K562 (cell line): Measurements from ENCODE around the gene ALDH6A1. TPM values are rescaled to one million over a fixed set of nuclear protein-coding genes. Genes with fewer than 3 reads are reported as not detected.
A peak's percentile ranks its signal among the peaks of the same experiment; 100 is the strongest.

Experiments
- ATAC-seq: fragments of 200-7000 bp; cut with Tn5 transposase; 3 replicates; pipeline ENCODE4 v1.9.1; 2020; ENCODE audit warnings: moderate library complexity
- BruUV-seq: library from RNA; stranded (reverse); fragments of 400-500 nt; replicated peaks from 2 replicates; lab custom pipeline; 2021; lab: Mats Ljungman, UMichigan
- CTCF ChIA-PET: fragments of 300-600 bp; formaldehyde crosslinking; extraction: SDS; loops from one replicate; lab custom pipeline; 2021; ENCODE audit warnings: low intra/inter-chr PET ratio; lab: Yijun Ruan, JAX
- POLR2A ChIA-PET: fragments of 300-600, 350-650 bp; sonication (Branson Sonifier 250); formaldehyde crosslinking; extraction: SDS; loops from one replicate; lab custom pipeline; 2021; ENCODE audit warnings: antibody characterized with exemption, inconsistent platforms; lab: Yijun Ruan, JAX
- DNase-seq, 4 experiments: peaks; one replicate each; pipeline versions ENCODE4 v3.0.0 to v3.0.0-alpha.2; 2011 to 2018; ENCODE audit warnings: low spot score in 3 of 4, mixed read lengths in 3 of 4; ENCODE audit errors: extremely low read depth in 1 of 4
- FAIRE-seq: peaks from 2 replicates; lab custom pipeline; 2011; peaks lifted over from hg19 to GRCh38; lab: Jason Lieb, UNC
- H2AFZ ChIP-seq: 2 replicates; pipeline ENCODE4 v1.6.0; 2011; ENCODE audit warnings: low read depth, low read length, control low read depth, inconsistent platforms
- H3K27ac ChIP-seq: fragments of 200-600 bp; 3 replicates; pipeline ENCODE4 v1.8.0; 2011; ENCODE audit warnings: low read depth, mild to moderate bottlenecking, control low read depth, inconsistent platforms, low read length, moderate library complexity, mixed read lengths; ENCODE audit errors: extremely low read depth
- H3K27me3 ChIP-seq, 2 experiments: fragments of 300-600 bp in 1 of 2; 2 replicates in 1 of 2; 3 replicates in 1 of 2; pipeline versions ENCODE4 v1.6.0 to v1.8.0; 2011; ENCODE audit warnings: inconsistent platforms in 2 of 2, low read length in 2 of 2, mild to moderate bottlenecking in 1 of 2, mixed read lengths in 1 of 2, moderate library complexity in 1 of 2; ENCODE audit not compliant: control insufficient read depth in 2 of 2, insufficient read depth in 2 of 2
- H3K36me3 ChIP-seq: fragments of 300-600 bp; 3 replicates; pipeline ENCODE4 v1.8.0; 2011; ENCODE audit warnings: mild to moderate bottlenecking, low read length, inconsistent platforms; ENCODE audit not compliant: control insufficient read depth, insufficient read depth
- H3K4me1 ChIP-seq, 2 experiments: fragments of 200-600 bp in 1 of 2; replicated peaks in 1 of 2; 2 replicates in 1 of 2; 3 replicates in 1 of 2; pipeline versions ENCODE4 v1.5.1 to v1.8.0; 2011; ENCODE audit warnings: inconsistent platforms in 2 of 2, low read length in 2 of 2, mild to moderate bottlenecking in 1 of 2, mixed read lengths in 1 of 2, moderate library complexity in 1 of 2; ENCODE audit not compliant: control insufficient read depth in 2 of 2, insufficient read depth in 2 of 2
- H3K4me2 ChIP-seq: 2 replicates; pipeline ENCODE4 v1.6.1; 2011; ENCODE audit warnings: low read length, control low read depth, inconsistent platforms, mixed read lengths; ENCODE audit not compliant: insufficient read depth
- H3K4me3 ChIP-seq: fragments of 200-600 bp; sonication (generic), shearing (Covaris generic); 2 replicates; pipeline ENCODE4 v1.5.1; 2016; ENCODE audit warnings: control low read depth, inconsistent platforms
- H3K79me2 ChIP-seq: fragments of 200-600 bp; 3 replicates; pipeline ENCODE4 v1.8.0; 2011; ENCODE audit warnings: low read length, inconsistent platforms; ENCODE audit not compliant: control insufficient read depth, insufficient read depth
- H3K9ac ChIP-seq, 2 experiments: 2 replicates each; pipeline versions ENCODE4 v1.6.0 to v1.6.1; 2011; ENCODE audit warnings: low read depth in 2 of 2, low read length in 2 of 2, control low read depth in 1 of 2, inconsistent platforms in 1 of 2, mild to moderate bottlenecking in 1 of 2, mixed read lengths in 1 of 2; ENCODE audit not compliant: insufficient read depth in 1 of 2
- H3K9me1 ChIP-seq: one replicate; pipeline ENCODE4 v1.6.0; 2011; ENCODE audit warnings: inconsistent platforms, mild to moderate bottlenecking, low read length, moderate library complexity; ENCODE audit not compliant: control insufficient read depth, insufficient read depth
- H3K9me3 ChIP-seq: replicated peaks from 2 replicates; pipeline ENCODE4 v1.5.1; 2011; ENCODE audit warnings: low read depth, low read length, inconsistent platforms; ENCODE audit not compliant: control insufficient read depth, insufficient read depth
- H4K20me1 ChIP-seq: replicated peaks from 2 replicates; pipeline ENCODE4 v1.6.1; 2011; ENCODE audit warnings: low read length, inconsistent platforms, mixed read lengths; ENCODE audit not compliant: control insufficient read depth, insufficient read depth
- CREB5 ChIP-seq: fragments of 250-450 bp; sonication (Bioruptor Pico); IDR thresholded peaks from 2 replicates; pipeline ENCODE4 v1.5.0; 2020; ENCODE audit warnings: mild to moderate bottlenecking
- NFE2L1 ChIP-seq: fragments of 450-650 bp; IDR thresholded peaks from 2 replicates; pipeline ENCODE4 v1.6.1; 2016; ENCODE audit warnings: missing genetic modification characterization, low read depth, mild to moderate bottlenecking, missing compliant biosample characterization, moderate library complexity, borderline replicate concordance
- RBM25 ChIP-seq: fragments of 200-400 bp; formaldehyde crosslinking; IDR thresholded peaks from 2 replicates; pipeline ENCODE4 v1.6.1; 2018; ENCODE audit warnings: low read length, low read depth, moderate library complexity; ENCODE audit not compliant: severe bottlenecking
- SMARCA4 ChIP-seq: fragments of 450-650 bp; IDR thresholded peaks from 2 replicates; pipeline ENCODE4 v1.6.1; 2016
- SMARCA5 ChIP-seq: fragments of 450-650 bp; IDR thresholded peaks from 2 replicates; pipeline ENCODE4 v1.6.1; 2016
- TBP ChIP-seq: optimal IDR thresholded peaks from 2 replicates; pipeline ENCODE3; 2011; ENCODE audit warnings: low read depth, low read length, improper control_type of control experiment
- ZSCAN32 ChIP-seq: fragments of 450-650 bp; formaldehyde crosslinking; IDR thresholded peaks from 2 replicates; pipeline ENCODE4 v1.4.0; 2020; ENCODE audit warnings: mild to moderate bottlenecking, moderate library complexity
- WGBS: fragments of 100-300 bp; shearing (Covaris generic); methylation state at CpG from one replicate; pipeline ENCODE4 v1.1.6; 2016; ENCODE audit warnings: low coverage, mixed read lengths; ENCODE audit not compliant: insufficient coverage; ENCODE audit errors: missing lambda C conversion rate; 5-methylcytosine and 5-hydroxymethylcytosine counted together
- in situ Hi-C: fragments of 300-500 bp; cut with MboI; formaldehyde crosslinking; loops from 4 replicates; pipeline ENCODE4 v1.15.0; 2018; ENCODE audit warnings: inconsistent platforms, mixed read lengths
- intact Hi-C: fragments of 100-400 bp; cut with micrococcal nuclease; formaldehyde crosslinking; loops from 2 replicates; pipeline ENCODE4 v1.14.2; 2022
- polyA plus RNA-seq, 8 experiments: library from polyadenylated mRNA; depleted of rRNA in 4 of 8; stranded (reverse) in 5 of 8; unstranded in 3 of 8; fragments of >200 nt; fragmentation: Nextera tagmentation in 2 of 8; fragmentation: Illumina TruSeq in 1 of 8; extraction: Ambion mirVana in 2 of 8; extraction: Trizol in 1 of 8; gene quantifications; 2 replicates each; pipeline versions ENCODE4 v1.2.1 to v1.2.3, GENCODE V29; 2011 to 2014; ENCODE audit warnings: inconsistent platforms in 1 of 8, missing spikeins in 1 of 8
- total RNA-seq, 7 experiments: library from RNA; depleted of rRNA in 6 of 7; stranded (reverse); fragments of >200 nt in 6 of 7; fragmentation: Illumina TruSeq in 2 of 7; extraction: Trizol in 2 of 7; gene quantifications; 2 replicates each; pipeline versions ENCODE4 v1.2.1 to v1.2.3, GENCODE V29; 2011 to 2021; ENCODE audit warnings: low replicate concordance in 1 of 7
- TF ChIP-seq, protein P1 (sequence below): fragments of 250-450 bp; sonication (Bioruptor Pico); IDR thresholded peaks from 2 replicates; pipeline ENCODE4 v1.8.0; 2022; ENCODE audit warnings: inconsistent platforms

Gene ALDH6A1
- total and polyA plus RNA-seq, 9 of the 15 experiments (the other 6 are each of a cell fraction or from before 2014, with no cell fraction given) = 3.1 to 11.5 (median 4.6) TPM

- TF ChIP-seq RBM25 (no peak), TBP (no peak), CREB5 (no peak), SMARCA4 (no peak)
Measured at GRCh38 chr14:74035556-74035955, 48.7 kb downstream of the ALDH6A1 start (continued).

DNA sequence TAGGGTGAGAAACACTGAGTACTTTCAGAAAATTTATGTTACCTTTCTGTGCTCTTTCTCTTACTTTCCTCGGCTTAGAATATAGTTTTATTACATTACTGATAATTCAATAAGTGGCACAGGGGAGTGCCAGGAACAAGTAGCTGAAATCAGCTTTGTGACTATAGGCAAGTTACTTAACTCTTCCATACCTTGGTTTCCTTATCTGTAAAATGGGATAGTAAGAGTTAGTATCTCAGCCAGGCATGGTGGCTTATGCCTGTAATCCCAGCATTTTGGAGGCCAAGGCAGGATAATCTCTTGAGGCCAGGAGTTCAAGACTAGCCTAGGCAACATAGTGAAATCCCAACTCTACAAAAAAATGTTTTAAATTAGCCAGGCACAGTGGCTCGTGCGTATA, 49.7 kb downstream of the ALDH6A1 start:
- no peaks in the 10 kb centered on the region for H3K4me1 ChIP-seq
- no peak overlapping the region for H3K9ac ChIP-seq
- intact Hi-C loops = no loop called here
- H3K27me3 ChIP-seq = no peaks in the 10 kb centered on the region
- TF ChIP-seq, protein P1, sequence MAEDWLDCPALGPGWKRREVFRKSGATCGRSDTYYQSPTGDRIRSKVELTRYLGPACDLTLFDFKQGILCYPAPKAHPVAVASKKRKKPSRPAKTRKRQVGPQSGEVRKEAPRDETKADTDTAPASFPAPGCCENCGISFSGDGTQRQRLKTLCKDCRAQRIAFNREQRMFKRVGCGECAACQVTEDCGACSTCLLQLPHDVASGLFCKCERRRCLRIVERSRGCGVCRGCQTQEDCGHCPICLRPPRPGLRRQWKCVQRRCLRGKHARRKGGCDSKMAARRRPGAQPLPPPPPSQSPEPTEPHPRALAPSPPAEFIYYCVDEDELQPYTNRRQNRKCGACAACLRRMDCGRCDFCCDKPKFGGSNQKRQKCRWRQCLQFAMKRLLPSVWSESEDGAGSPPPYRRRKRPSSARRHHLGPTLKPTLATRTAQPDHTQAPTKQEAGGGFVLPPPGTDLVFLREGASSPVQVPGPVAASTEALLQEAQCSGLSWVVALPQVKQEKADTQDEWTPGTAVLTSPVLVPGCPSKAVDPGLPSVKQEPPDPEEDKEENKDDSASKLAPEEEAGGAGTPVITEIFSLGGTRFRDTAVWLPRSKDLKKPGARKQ (CRISPR knock-in tag) = no peak
- peak; percentile 52 for TF ChIP-seq RBM25
- no peak for TF ChIP-seq ZSCAN32
- no peak for TF ChIP-seq SMARCA5
- TF ChIP-seq NFE2L1 (tag) = no peak
- TF ChIP-seq, all 486 proteins: peak for 1
- H3K27ac ChIP-seq = no peak overlapping the region
- no peaks in the 10 kb centered on the region for H4K20me1 ChIP-seq
- DNase-seq = no peak
- no peaks in the 10 kb centered on the region for H3K9me3 ChIP-seq
- H3K36me3 ChIP-seq = no peaks in the 10 kb centered on the region
- H2AFZ ChIP-seq = no peak overlapping the region
- FAIRE-seq = no peak
- in situ Hi-C loops = no loop called here
- H3K4me2 ChIP-seq = no peak overlapping the region
- 73% methylated on average over 3 of the region's 3 CpGs for WGBS
- ChIA-PET POLR2A (no interaction called here), CTCF (no interaction called here)
- H3K79me2 ChIP-seq = no peaks in the 10 kb centered on the region
- BruUV-seq = no TSS peak
- no peak overlapping the region for H3K4me3 ChIP-seq
- H3K9me1 ChIP-seq = no peaks in the 10 kb centered on the region
- ATAC-seq = no peak
